Measurements from ENCODE around the gene TMEM183A. TPM values are rescaled to one million over a fixed set of nuclear protein-coding genes. Genes with fewer than 3 reads are reported as not detected.

The TMEM183A gene
- total and polyA plus RNA-seq, 2 of the 4 experiments (the other 2 are of a cell fraction) = 56.8 to 63.1 TPM

GRCh38 chr1:203025686-203026030 lies 18.5 kb downstream of the TMEM183A start:
- Histone ChIP-seq H3K79me1 (ENCODE audit: low read depth in 1 of 2, low read length in 2 of 2) (peaks cover 13 to 16% of the 10 kb centered on the region in 2 experiments), H2BK120ac (ENCODE audit: low read depth, low read length) (no peak overlapping the region), H2AFZ (replicated peaks; ENCODE audit: low read length, poor library complexity) (peak overlapping the region; percentile 96), H3K14ac (replicated peaks; ENCODE audit: low read depth, low read length) (peak overlapping the region; percentile 73), H4K91ac (ENCODE audit: insufficient read depth, low read depth, low read length) (peak overlapping the region; percentile 88; the same call in 1 of the 2 replicates), H2BK20ac (ENCODE audit: low read depth, low read length) (no peak overlapping the region), H3K4ac (ENCODE audit: low read depth, low read length) (peak overlapping the region; percentile 59), H4K5ac (ENCODE audit: low read depth, low read length) (peak overlapping the region; percentile 100), H3K27me3 (ENCODE audit: control insufficient read depth, insufficient read depth, low read length) (peaks cover 12% of the 10 kb centered on the region; the same call in 1 of the 2 replicates), H2BK15ac (ENCODE audit: low read depth, low read length) (peak overlapping the region; percentile 45; the same call in 1 of the 3 replicates), H3K9me3 (ENCODE audit: control insufficient read depth, insufficient read depth, low read length) (no peaks in the 10 kb centered on the region), H3K4me1 (ENCODE audit: control insufficient read depth, insufficient read depth, low read length) (peaks cover 15% of the 10 kb centered on the region), H3K4me2 (ENCODE audit: low read depth, low read length) (peak overlapping the region; percentile 99; the same call in 1 of the 2 replicates), H4K20me1 (ENCODE audit: insufficient read depth, low read length) (no peaks in the 10 kb centered on the region), H3K18ac (ENCODE audit: low read depth, low read length) (peak overlapping the region; percentile 97; the same call in 1 of the 2 replicates), H3K23ac (ENCODE audit: low read depth, low read length) (no peak overlapping the region), H2AK9ac (replicated peaks; ENCODE audit: low read depth, low read length, poor library complexity) (no peak overlapping the region), H3K27ac (ENCODE audit: insufficient read depth, low read length) (no peak overlapping the region), H3K36me3 (ENCODE audit: control insufficient read depth, insufficient read depth, low read length) (peaks cover 13% of the 10 kb centered on the region), H3K9me1 (ENCODE audit: insufficient read depth, low read length) (0 out of 2 replicates have a peak, but pooled peaks cover 3% of the 10 kb centered on the region), H3K56ac (ENCODE audit: extremely low read depth, insufficient read depth, low read length) (no peak overlapping the region), H2BK5ac (ENCODE audit: low read depth, low read length, poor library complexity, severe bottlenecking) (no peak overlapping the region), H3K9ac (ENCODE audit: low read depth, low read length) (no peak overlapping the region), H3K4me3 (ENCODE audit: insufficient read depth, low read depth, low read length) (no peak overlapping the region; the same call in 1 of the 2 replicates), H4K8ac (ENCODE audit: low read depth in 2 of 2, low read length in 2 of 2) (peak overlapping the region; percentile 100), H2AK5ac (ENCODE audit: low read depth, low read length) (peak overlapping the region; percentile 76; the same call in 1 of the 2 replicates)
- ATAC-seq (ENCODE audit: low read depth) (no peak), DNase-seq (no peak)
- dilution Hi-C loops (cut with HindIII; ENCODE audit: low sequenced_read_pairs, unreplicated experiment) = no loop called here
- no TSS peak for BruUV-seq (replicated peaks)
- in situ Hi-C loops (cut with MboI; ENCODE audit: low sequenced_read_pairs) = no loop called here
- ChIA-PET POLR2A (ENCODE audit: unreplicated experiment) (no interaction called here), CTCF (interaction anchor here (1.0 kb wide), 1 partner anchor 13 kb away, joined by 3 read pairs; no protein-coding TSS in a partner anchor)
- no peak for TF ChIP-seq RCOR1 (IDR thresholded peaks at IDR 0.05; ENCODE audit: insufficient replicate concordance, low read length)
- no peak for TF ChIP-seq NFE2L2 (IDR thresholded peaks at IDR 0.05; ENCODE audit: low read depth, low read length)
- TF ChIP-seq ELK1 (IDR thresholded peaks at IDR 0.05; ENCODE audit: borderline replicate concordance, low read depth, low read length) = no peak
- no peak for TF ChIP-seq SMC3 (IDR thresholded peaks at IDR 0.05; ENCODE audit: low read depth, low read length)
- TF ChIP-seq CHD1 (IDR thresholded peaks at IDR 0.05; ENCODE audit: low read depth, low read length) = no peak
- no peak for TF ChIP-seq BHLHE40 (IDR thresholded peaks at IDR 0.05; ENCODE audit: low read depth, low read length)
- no peak for TF ChIP-seq MXI1 (IDR thresholded peaks at IDR 0.05; ENCODE audit: borderline replicate concordance, low read depth, low read length)
- no peak for TF ChIP-seq USF2 (IDR thresholded peaks at IDR 0.05; ENCODE audit: low read depth, low read length)
- no peak for TF ChIP-seq RAD21 (IDR thresholded peaks at IDR 0.05; ENCODE audit: low read length)
- no peak for TF ChIP-seq RFX5 (IDR thresholded peaks at IDR 0.05; ENCODE audit: low read depth, low read length)
- no peak for TF ChIP-seq FOS (IDR thresholded peaks at IDR 0.05; ENCODE audit: low read depth, low read length)
- no peak for TF ChIP-seq CTCF (conservative IDR thresholded peaks at IDR 0.05; ENCODE audit: low read depth, low read length)
- no peak for TF ChIP-seq MAFK (IDR thresholded peaks at IDR 0.05; ENCODE audit: low read depth, low read length)
- TF ChIP-seq MAZ (IDR thresholded peaks at IDR 0.05; ENCODE audit: borderline replicate concordance, low read depth, low read length) = no peak
- TF ChIP-seq POLR2A (IDR thresholded peaks at IDR 0.05; ENCODE audit: low read depth, low read length) = no peak
- TF ChIP-seq CEBPB (IDR thresholded peaks at IDR 0.05; ENCODE audit: low read depth, low read length) = no peak
- intact Hi-C loops (cut with micrococcal nuclease) = no loop called here
